Ovary (tissue), 3 donors: ENCODE results near the gene SMARCA1.

ENCODE experiments used
- EP300 ChIP-seq: sonication (generic); formaldehyde crosslinking; IDR thresholded peaks from one replicate; pipeline ENCODE4 v1.6.1; 2017; ENCODE audit warnings: antibody characterized with exemption
- POLR2A ChIP-seq: fragments of 450-650 bp; IDR thresholded peaks from one replicate; pipeline ENCODE4 v1.6.1; 2017; ENCODE audit warnings: antibody characterized with exemption, mild to moderate bottlenecking, moderate library complexity
- TF ChIP-seq, protein P1 (sequence below), 3 donors: fragments of 450-650 bp in 2 of 3; fragments of 200-600 bp in 1 of 3; IDR thresholded peaks; one replicate each; pipeline versions ENCODE4 v1.5.1 to v1.8.0; 2016 to 2022; ENCODE audit warnings: antibody characterized with exemption in 3 of 3, mild to moderate bottlenecking in 1 of 3
- donor health status: DM: no; HTN: no; CAD: no.

DNA sequence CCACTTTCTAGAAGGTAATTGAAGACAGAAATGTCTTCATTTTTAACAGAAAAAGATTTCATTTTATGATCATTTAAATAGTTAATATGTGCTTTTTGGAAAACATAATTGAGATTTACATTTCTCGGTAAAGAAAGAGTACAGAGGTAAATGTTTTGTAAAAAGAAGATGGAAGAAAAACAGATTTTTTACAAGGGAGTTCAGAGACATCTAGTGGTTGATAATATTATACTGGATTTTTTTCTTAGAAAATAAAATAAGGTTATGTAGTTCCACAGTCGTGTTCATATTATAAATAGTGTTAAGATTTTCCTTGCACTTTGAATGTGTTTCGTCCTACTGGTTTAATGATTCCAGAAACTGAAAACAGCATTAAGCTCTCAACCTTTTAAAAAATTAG lies 60.6 kb downstream of the SMARCA1 start:
- TF ChIP-seq, protein P1, sequence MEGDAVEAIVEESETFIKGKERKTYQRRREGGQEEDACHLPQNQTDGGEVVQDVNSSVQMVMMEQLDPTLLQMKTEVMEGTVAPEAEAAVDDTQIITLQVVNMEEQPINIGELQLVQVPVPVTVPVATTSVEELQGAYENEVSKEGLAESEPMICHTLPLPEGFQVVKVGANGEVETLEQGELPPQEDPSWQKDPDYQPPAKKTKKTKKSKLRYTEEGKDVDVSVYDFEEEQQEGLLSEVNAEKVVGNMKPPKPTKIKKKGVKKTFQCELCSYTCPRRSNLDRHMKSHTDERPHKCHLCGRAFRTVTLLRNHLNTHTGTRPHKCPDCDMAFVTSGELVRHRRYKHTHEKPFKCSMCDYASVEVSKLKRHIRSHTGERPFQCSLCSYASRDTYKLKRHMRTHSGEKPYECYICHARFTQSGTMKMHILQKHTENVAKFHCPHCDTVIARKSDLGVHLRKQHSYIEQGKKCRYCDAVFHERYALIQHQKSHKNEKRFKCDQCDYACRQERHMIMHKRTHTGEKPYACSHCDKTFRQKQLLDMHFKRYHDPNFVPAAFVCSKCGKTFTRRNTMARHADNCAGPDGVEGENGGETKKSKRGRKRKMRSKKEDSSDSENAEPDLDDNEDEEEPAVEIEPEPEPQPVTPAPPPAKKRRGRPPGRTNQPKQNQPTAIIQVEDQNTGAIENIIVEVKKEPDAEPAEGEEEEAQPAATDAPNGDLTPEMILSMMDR (IDR thresholded peaks at IDR 0.05): no peak
- TF ChIP-seq EP300: no peak
- TF ChIP-seq POLR2A: no peak
